H9 (cell line): ENCODE data around the gene SYT3. TPM values are rescaled to one million over a fixed set of nuclear protein-coding genes. Genes with fewer than 3 reads are reported as not detected.
"Not testable (repeated sequence)": the region's sequence is repeated elsewhere in the genome, so short reads cannot be mapped to it uniquely, and the experiment has no call there.

ENCODE experiments used
- DNase-seq: peaks from one replicate; pipeline ENCODE4 v3.0.0-alpha.2; 2017
- H2AFZ ChIP-seq: one replicate; pipeline ENCODE4 v1.6.1; 2013; ENCODE audit warnings: mild to moderate bottlenecking, low read length, control low read depth, moderate library complexity
- H2AK5ac ChIP-seq: 2 replicates; pipeline ENCODE4 v1.6.1; 2013; ENCODE audit warnings: low read length, control low read depth, mixed read lengths; ENCODE audit not compliant: insufficient read length
- H2BK120ac ChIP-seq: one replicate; pipeline ENCODE4 v1.6.1; 2013; ENCODE audit warnings: low read depth, mild to moderate bottlenecking, low read length, control low read depth, inconsistent platforms; ENCODE audit not compliant: poor library complexity, severe bottlenecking
- H2BK12ac ChIP-seq: 2 replicates; pipeline ENCODE4 v1.6.1; 2013; ENCODE audit warnings: low read length, control low read depth, mixed read lengths, low read depth; ENCODE audit not compliant: insufficient read length
- H2BK15ac ChIP-seq: 2 replicates; pipeline ENCODE4 v1.6.1; 2013; ENCODE audit warnings: low read depth, low read length, control low read depth
- H2BK20ac ChIP-seq: one replicate; pipeline ENCODE4 v1.6.1; 2013; ENCODE audit warnings: low read depth, mild to moderate bottlenecking, low read length, control low read depth, inconsistent platforms; ENCODE audit not compliant: poor library complexity, severe bottlenecking
- H2BK5ac ChIP-seq: 2 replicates; pipeline ENCODE4 v1.6.1; 2013; ENCODE audit warnings: low read length, control low read depth, mixed read lengths; ENCODE audit not compliant: insufficient read length
- H3K14ac ChIP-seq: 2 replicates; pipeline ENCODE4 v1.6.1; 2013; ENCODE audit warnings: low read length, control low read depth; ENCODE audit not compliant: insufficient read depth
- H3K18ac ChIP-seq: 2 replicates; pipeline ENCODE4 v1.6.1; 2013; ENCODE audit warnings: low read depth, mild to moderate bottlenecking, mixed read lengths, low read length, control low read depth; ENCODE audit not compliant: insufficient read length
- H3K23ac ChIP-seq: 2 replicates; pipeline ENCODE4 v1.6.1; 2013; ENCODE audit warnings: low read length, control low read depth, mixed read lengths, low read depth; ENCODE audit not compliant: insufficient read length
- H3K23me2 ChIP-seq: 2 replicates; pipeline ENCODE4 v1.6.1; 2013; ENCODE audit warnings: low read depth, mild to moderate bottlenecking, mixed read lengths, low read length, control low read depth; ENCODE audit not compliant: insufficient read length, poor library complexity, severe bottlenecking
- H3K27ac ChIP-seq: 2 replicates; pipeline ENCODE4 v1.5.1; 2013; ENCODE audit warnings: low read length, control low read depth, mixed read lengths, low read depth; ENCODE audit not compliant: insufficient read length
- H3K27me3 ChIP-seq: 2 replicates; pipeline ENCODE4 v1.6.1; 2013; ENCODE audit warnings: low read length, control low read depth, inconsistent platforms; ENCODE audit not compliant: insufficient read depth
- H3K4ac ChIP-seq: 2 replicates; pipeline ENCODE4 v1.6.1; 2013; ENCODE audit warnings: low read depth, mild to moderate bottlenecking, control low read depth, inconsistent platforms, low read length, moderate library complexity
- H3K4me1 ChIP-seq: 2 replicates; pipeline ENCODE4 v1.6.1; 2013; ENCODE audit warnings: low read length, control low read depth, inconsistent platforms; ENCODE audit not compliant: insufficient read depth
- H3K4me2 ChIP-seq: 2 replicates; pipeline ENCODE4 v1.6.1; 2013; ENCODE audit warnings: low read length, control low read depth, mixed read lengths; ENCODE audit not compliant: insufficient read length, insufficient read depth
- H3K56ac ChIP-seq: 2 replicates; pipeline ENCODE4 v1.6.1; 2013; ENCODE audit warnings: low read depth, mild to moderate bottlenecking, mixed read lengths, low read length, control low read depth; ENCODE audit not compliant: insufficient read length
- H3K79me1 ChIP-seq: 2 replicates; pipeline ENCODE4 v1.6.1; 2013; ENCODE audit warnings: low read depth, mild to moderate bottlenecking, moderate library complexity, low read length, control low read depth, inconsistent platforms; ENCODE audit not compliant: insufficient read depth, poor library complexity, severe bottlenecking
- H3K79me2 ChIP-seq: 2 replicates; pipeline ENCODE4 v1.6.1; 2013; ENCODE audit warnings: low read length, control low read depth, inconsistent platforms; ENCODE audit not compliant: insufficient read depth
- H3K9ac ChIP-seq: 2 replicates; pipeline ENCODE4 v1.6.1; 2013; ENCODE audit warnings: low read length, control low read depth, mixed read lengths; ENCODE audit not compliant: insufficient read length; ENCODE audit errors: extremely low read depth
- H3K9me3 ChIP-seq: one replicate; pipeline ENCODE4 v1.6.1; 2013; ENCODE audit warnings: low read depth, low read length, inconsistent platforms; ENCODE audit not compliant: control insufficient read depth
- H3T11ph ChIP-seq: one replicate; pipeline ENCODE4 v1.6.1; 2013; ENCODE audit warnings: mild to moderate bottlenecking, low read length, control low read depth, inconsistent platforms
- H4K20me1 ChIP-seq: one replicate; pipeline ENCODE4 v1.6.1; 2013; ENCODE audit not compliant: control insufficient read depth, insufficient read length, insufficient read depth
- H4K5ac ChIP-seq: 2 replicates; pipeline ENCODE4 v1.6.1; 2013; ENCODE audit warnings: low read depth, mild to moderate bottlenecking, mixed read lengths, low read length, control low read depth; ENCODE audit not compliant: insufficient read length
- H4K8ac ChIP-seq: replicated peaks from 2 replicates; pipeline ENCODE4 v1.6.1; 2013; ENCODE audit warnings: low read length, control low read depth, mixed read lengths, low read depth; ENCODE audit not compliant: insufficient read length
- H4K91ac ChIP-seq: 2 replicates; pipeline ENCODE4 v1.6.1; 2013; ENCODE audit warnings: low read depth, mild to moderate bottlenecking, moderate library complexity, mixed read lengths, low read length, control low read depth; ENCODE audit not compliant: insufficient read length
- H3K27ac Mint-ChIP-seq, 3 experiments: 2 replicates in 2 of 3; 3 replicates in 1 of 3; pipeline ENCODE4 v1.8.0; 2020 to 2021; ENCODE audit warnings: mixed read lengths in 3 of 3, mild to moderate bottlenecking in 1 of 3, moderate library complexity in 1 of 3
- H3K27me3 Mint-ChIP-seq: 2 replicates; pipeline ENCODE4 v1.8.0; 2021; ENCODE audit warnings: low read depth, mild to moderate bottlenecking, moderate library complexity, mixed read lengths
- H3K36me3 Mint-ChIP-seq, 3 experiments: 2 replicates in 2 of 3; 3 replicates in 1 of 3; pipeline ENCODE4 v1.8.0; 2020 to 2021; ENCODE audit warnings: low read depth in 3 of 3, mixed read lengths in 3 of 3; ENCODE audit not compliant: insufficient read depth in 1 of 3
- H3K4me1 Mint-ChIP-seq, 2 experiments: 2 replicates each; pipeline ENCODE4 v1.8.0; 2020; ENCODE audit warnings: mixed read lengths in 2 of 2
- H3K4me3 Mint-ChIP-seq, 2 experiments: 2 replicates in 1 of 2; 3 replicates in 1 of 2; pipeline ENCODE4 v1.8.0; 2020 to 2021; ENCODE audit warnings: mild to moderate bottlenecking in 2 of 2, mixed read lengths in 2 of 2, moderate library complexity in 1 of 2
- H3K9me3 Mint-ChIP-seq, 2 experiments: 2 replicates in 1 of 2; 3 replicates in 1 of 2; pipeline ENCODE4 v1.8.0; 2020; ENCODE audit warnings: mild to moderate bottlenecking in 2 of 2, mixed read lengths in 2 of 2, moderate library complexity in 1 of 2
- WGBS: extraction: QIAGEN DNeasy Blood & Tissue Kit; methylation state at CpG from one replicate; pipeline ENCODE4 v1.1.7; 2013; ENCODE audit warnings: missing lambda C conversion rate, low lambda C conversion rate, mixed read lengths; ENCODE audit not compliant: insufficient read length; ENCODE audit errors: extremely low coverage; 5-methylcytosine and 5-hydroxymethylcytosine counted together
- total RNA-seq: library from RNA; stranded (reverse); gene quantifications from 2 replicates; pipeline ENCODE4 v1.2.1, GENCODE V29; 2021

The SYT3 gene
- total RNA-seq, 1 experiment from 2014 or later = 3.1 TPM

GRCh38 chr19:50612504-50613404, 26.9 kb downstream of the SYT3 start:
- not testable (repeated sequence) for H2BK5ac ChIP-seq, H3K9me3 Mint-ChIP-seq, H4K91ac ChIP-seq, DNase-seq, H2BK15ac ChIP-seq, H3T11ph ChIP-seq, H3K4me3 Mint-ChIP-seq, H3K23ac ChIP-seq, H4K5ac ChIP-seq, H2AK5ac ChIP-seq, H3K4ac ChIP-seq, H3K79me2 ChIP-seq, H3K27ac ChIP-seq, H3K27me3 ChIP-seq, H3K27ac Mint-ChIP-seq, H3K23me2 ChIP-seq, H3K14ac ChIP-seq, H3K9ac ChIP-seq, H3K4me1 ChIP-seq, H3K9me3 ChIP-seq, H2BK20ac ChIP-seq, H2BK12ac ChIP-seq, H3K4me2 ChIP-seq, H2BK120ac ChIP-seq, H4K20me1 ChIP-seq, H2AFZ ChIP-seq, H3K18ac ChIP-seq, H3K56ac ChIP-seq, H3K79me1 ChIP-seq, H4K8ac ChIP-seq, H3K4me1 Mint-ChIP-seq, H3K36me3 Mint-ChIP-seq
- peaks cover 41% of the 10 kb centered on the region for H3K27me3 Mint-ChIP-seq
- no CpG with 5 or more reads among the region's 11 CpGs for WGBS
